ENCODE results near the gene LDB2. TPM values are rescaled to one million over a fixed set of nuclear protein-coding genes. Genes with fewer than 3 reads are reported as not detected.
"Not testable (repeated sequence)": the region's sequence is repeated elsewhere in the genome, so short reads cannot be mapped to it uniquely, and the experiment has no call there.

The LDB2 gene
- total RNA-seq, 1 donor, result under 0.01 TPM

DNA sequence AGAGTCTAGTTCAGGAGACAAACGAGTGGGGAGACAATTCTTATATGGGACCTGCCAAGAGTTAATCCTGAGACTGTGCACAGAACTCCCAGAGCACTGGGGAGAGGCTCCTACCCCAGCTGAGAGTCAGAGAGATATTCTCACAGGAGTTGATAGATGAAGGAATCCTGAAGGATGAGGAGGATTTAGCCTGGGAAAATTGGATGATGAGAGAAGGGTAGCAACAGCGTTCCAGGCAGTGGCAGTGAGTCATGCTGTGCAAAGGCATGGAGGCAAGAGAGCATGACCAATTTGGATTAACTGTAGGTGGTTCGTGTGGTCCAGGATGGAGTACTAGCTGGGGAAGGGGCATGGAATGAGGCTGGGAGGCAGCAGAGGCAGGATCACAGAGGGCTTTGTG lies 318.6 kb downstream of the LDB2 start:
- DNase-seq (ENCODE audit: low read depth in 2 of 3, low spot score in 2 of 3), result no peak

DNA sequence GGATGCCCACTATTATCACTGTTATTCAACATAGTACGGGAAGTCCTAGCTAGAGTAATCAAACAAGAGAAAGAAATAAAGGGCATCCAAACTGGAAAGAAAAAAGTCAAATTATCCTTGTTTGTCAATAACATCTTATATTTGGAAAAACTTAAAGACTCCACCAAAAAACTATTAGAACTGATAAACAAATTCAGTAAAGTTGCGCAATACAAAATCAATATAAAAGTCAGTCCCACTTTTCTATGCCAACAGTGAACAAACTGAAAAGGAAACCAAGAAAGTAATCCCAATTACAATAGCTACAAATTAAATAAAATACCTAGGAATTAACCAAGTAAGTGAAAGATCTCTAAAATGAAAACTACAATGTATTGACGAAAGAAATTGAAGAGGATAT lies 321.3 kb downstream of the LDB2 start:
- DNase-seq (ENCODE audit: low read depth in 2 of 3, low spot score in 2 of 3), result no peak

DNA sequence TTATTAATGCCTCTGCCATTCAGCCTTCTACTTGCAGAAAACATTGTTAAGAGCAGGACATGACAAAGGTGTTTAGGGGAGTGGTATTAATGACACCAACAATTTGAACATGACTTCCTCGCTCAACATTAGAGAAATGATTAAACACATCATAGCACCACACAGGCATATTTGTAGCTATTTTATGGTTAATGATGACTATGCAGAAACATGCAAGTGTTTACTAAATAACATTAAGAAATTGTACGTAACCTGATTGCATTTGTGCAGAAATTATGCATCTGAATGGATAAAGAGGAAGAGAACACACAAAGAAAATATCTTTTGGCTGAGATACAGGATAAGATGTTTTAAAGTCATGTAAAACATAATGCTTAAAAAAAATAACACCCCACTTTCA lies 323.5 kb downstream of the LDB2 start:
- no peak for DNase-seq (ENCODE audit: low read depth in 2 of 3, low spot score in 2 of 3)

DNA sequence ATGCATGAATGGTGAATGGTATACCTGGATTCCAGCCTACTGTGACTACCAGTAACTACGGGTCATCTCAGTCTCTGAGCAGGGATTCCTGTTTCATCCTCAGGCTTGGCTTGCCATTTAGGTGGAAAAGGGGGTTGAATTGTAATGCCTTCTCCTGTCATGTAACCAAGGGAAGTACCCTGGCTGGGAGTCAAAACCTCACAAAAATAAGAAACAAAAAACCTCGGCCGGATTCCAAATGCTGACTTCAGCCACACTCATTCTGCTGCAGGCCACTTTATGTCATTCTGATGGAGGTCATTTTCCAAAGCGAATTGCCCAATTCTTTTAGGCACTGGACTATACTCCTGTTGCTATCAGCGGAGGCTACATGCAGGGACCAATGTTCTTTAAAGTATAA lies 324.7 kb downstream of the LDB2 start:
- no peak for DNase-seq (ENCODE audit: low read depth in 2 of 3, low spot score in 2 of 3)

DNA sequence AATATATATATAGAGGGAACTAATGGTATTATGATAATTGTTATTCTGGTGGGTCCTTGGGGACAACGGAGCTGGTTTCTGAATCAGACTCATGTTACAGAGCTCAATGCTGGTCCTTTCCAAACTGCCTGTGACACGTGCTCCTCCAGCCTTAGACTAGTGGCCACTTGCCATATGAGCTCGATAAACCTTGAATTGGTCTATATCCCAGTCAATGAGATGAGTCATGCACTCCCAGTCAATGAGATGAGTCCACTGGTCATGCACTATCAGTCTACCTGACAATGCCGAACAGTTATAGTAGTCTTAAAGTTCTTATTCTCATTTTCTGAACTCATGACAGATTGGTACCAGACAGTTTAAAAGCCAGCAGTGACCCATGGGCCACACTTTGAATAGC lies 325.2 kb downstream of the LDB2 start:
- DNase-seq (ENCODE audit: low read depth in 2 of 3, low spot score in 2 of 3), result no peak

DNA sequence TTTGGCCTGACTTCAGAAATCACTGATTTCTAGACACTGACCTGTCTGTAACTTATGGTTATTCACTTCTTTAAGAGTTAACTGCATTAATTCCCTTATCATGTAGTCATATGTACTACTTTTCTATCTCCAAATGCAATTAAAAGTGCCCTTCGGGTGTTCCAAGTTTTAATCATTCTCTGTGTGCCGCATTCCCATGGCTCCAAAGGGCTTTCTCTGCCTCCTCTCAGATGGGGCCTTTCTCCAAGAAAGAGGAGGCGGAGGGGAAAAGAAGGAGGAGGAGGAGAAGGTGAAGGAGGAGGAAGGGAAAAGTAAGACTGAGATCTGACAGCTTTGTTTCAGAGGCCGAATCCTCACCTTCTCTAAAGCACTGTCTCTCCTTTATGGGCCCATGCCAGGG lies 325.8 kb downstream of the LDB2 start:
- no peak for DNase-seq (ENCODE audit: low read depth in 2 of 3, low spot score in 2 of 3)

DNA sequence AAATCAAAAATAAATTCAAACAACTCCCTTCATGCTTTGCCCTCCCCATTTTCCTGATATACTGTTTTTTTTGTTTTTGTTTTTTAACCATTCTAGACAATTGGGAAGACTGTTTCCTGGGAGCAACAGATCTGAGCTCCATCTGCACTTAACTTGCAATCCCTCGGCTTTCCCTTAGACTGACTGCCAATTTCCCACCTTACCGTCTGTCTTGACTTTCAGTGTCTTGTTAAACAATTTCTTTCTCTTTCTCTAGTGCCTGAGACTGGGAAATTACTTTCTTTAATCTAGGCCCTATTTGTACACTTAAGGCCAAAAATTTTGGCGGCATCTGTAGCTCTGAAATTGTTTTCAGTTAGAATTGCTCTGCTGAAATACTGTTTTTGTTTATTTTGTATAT lies 326.3 kb downstream of the LDB2 start:
- DNase-seq (ENCODE audit: low read depth in 2 of 3, low spot score in 2 of 3), result no peak

DNA sequence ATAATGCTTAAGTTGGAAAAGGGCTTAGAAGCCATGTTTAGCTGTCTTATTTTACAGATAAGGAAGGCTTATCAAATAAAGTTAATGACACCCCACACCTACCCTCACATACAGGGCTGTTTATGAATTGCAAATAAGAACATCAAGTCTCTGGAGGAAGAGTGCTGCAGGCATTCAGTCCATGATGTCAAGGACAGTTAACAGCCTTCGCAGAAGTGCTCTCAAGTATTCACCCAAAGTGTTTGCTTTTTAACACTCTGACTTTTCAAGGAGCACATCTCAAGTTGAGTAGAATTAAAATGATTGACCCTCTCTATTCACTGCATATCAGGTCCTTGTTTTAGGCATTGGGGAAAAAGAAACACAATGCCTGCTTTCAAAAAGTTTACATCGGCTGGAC lies 328.7 kb downstream of the LDB2 start:
- no peak for DNase-seq (ENCODE audit: low read depth in 2 of 3, low spot score in 2 of 3)

DNA sequence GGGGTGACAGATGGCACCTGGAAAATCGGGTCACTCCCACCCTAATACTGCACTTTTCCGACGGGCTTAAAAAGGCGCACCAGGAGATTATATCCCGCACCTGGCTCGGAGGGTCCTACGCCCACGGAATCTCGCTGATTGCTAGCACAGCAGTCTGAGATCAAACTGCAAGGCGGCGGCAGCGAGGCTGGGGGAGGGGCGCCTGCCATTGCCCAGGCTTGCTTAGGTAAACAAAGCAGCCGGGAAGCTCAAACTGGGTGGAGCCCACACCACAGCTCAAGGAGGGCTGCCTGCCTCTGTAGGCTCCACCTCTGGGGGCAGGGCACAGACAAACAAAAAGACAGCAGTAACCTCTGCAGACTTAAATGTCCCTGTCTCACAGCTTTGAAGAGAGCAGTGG lies 341.1 kb downstream of the LDB2 start:
- not testable (repeated sequence) for DNase-seq (ENCODE audit: low read depth in 2 of 3, low spot score in 2 of 3)

DNA sequence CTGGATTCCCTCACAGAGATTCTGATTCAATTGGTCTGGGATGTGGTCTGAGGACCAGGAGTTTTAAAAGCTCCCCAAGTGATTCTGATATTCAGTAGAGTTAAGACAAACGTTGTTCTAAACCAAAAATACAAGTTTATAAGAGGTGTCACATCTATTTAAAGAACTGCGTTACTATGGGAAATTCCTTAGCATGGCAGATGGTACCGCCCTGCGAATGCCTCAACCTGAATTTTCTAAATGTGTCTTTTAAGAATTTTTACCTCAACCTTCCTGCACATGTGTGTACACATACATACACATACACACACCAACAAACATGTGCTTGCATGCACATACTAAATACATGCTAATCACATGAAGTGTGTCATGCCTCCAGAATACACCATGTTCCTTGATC lies 343.3 kb downstream of the LDB2 start:
- DNase-seq (ENCODE audit: low read depth in 2 of 3, low spot score in 2 of 3), result no peak

DNA sequence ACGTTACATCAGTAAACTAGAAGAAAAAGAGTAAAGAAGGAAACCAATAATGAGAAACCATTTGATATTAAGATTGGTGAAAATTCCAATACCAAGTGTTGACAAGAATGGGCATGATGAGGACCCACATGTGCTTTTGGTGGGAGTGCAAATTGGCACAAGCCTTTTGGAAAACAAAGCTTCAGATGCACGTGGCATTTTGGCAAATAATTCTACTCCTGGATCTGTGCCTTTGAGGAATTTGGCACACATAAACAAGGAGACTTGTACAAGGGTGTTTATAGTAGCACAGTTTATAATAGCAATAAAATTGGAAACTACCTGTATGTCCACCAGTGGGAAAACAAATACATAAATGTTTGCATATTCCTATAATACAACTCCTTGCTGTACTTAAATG lies 347.9 kb downstream of the LDB2 start:
- DNase-seq (ENCODE audit: low read depth in 2 of 3, low spot score in 2 of 3), result no peak

DNA sequence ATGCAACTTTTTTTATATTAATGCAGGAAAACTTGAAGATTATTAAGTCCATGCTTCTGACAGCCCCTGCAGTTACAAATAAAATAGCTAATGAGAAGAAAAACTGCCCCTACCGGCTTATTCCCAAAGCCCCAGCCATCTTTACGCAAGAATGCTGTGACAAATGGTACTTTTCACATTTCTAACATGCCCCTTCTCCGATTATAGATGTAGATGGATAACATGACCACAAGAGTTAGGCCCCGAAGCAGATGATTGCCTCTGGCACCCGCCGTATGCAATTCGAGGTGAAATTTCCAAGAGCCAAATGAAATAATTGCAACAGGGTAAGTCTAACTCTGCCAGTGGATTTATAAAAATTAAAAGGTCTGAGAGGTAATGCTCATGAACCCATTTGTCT lies 352.8 kb downstream of the LDB2 start:
- no peak for DNase-seq (ENCODE audit: low read depth in 2 of 3, low spot score in 2 of 3)

DNA sequence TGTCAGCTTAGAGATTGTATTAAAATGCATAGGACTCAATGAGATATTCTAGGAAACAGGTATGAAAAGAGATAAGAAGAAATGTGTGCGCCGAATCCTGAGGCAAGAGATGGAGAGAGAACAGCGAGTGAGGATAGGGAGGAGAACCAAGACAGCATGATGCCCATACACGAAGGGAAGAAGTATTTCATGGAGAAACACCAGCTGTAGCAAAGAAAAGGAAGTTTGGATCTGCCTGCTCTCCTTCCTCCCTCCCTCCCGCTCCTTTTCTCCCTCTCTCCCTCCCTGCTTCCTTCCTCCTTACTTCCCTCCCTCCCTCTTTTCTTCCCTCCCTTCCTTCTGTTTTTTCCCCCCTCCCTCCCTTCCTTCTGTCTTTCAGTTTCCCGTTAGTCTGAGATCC lies 353.6 kb downstream of the LDB2 start:
- no peak for DNase-seq (ENCODE audit: low read depth in 2 of 3, low spot score in 2 of 3)

DNA sequence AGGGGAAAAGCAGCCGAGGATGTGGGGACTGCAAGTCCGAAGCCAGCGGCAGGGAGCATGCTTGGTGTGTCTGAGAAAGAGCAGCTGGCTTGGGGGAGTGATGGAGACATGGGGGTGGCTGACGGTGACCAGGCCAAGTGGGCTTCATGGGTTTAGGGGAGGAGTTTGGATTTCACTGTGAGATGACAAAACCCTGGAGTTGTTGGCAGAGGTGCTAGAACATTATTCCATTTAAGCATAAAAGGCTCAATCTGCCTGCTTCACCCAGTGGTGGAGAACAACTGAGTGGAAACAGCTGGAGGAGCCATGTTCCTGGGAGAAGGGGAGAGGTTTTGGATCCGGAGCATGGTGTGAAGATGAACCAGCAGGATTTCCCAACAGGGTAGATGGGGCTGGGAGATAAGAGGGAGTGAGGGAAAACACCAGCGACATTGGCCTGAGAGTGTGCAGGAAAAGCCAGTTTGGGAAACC lies 354.2 kb downstream of the LDB2 start:
- no peak for DNase-seq (ENCODE audit: low read depth in 2 of 3, low spot score in 2 of 3)

DNA sequence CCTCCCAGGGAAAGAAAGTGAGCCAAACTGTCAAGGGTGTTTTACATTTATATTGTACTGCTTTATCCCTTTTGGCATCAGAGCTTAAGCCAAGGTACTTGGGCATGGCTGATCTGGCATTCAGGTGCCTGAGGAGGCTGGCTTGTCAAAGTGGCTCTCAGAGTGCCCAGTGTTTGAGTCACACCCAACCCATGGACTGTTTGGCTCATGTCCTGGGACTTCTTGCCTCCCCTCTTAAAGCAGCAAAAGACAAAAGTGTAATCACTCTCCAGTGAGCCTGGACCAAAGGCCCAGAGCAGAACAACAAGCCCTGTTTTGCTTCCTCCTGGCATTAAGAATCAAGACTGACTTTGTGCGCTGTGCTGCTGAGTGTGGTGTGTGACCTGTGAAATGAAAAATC lies 360.5 kb downstream of the LDB2 start:
- no peak for DNase-seq (ENCODE audit: low read depth in 2 of 3, low spot score in 2 of 3)

DNA sequence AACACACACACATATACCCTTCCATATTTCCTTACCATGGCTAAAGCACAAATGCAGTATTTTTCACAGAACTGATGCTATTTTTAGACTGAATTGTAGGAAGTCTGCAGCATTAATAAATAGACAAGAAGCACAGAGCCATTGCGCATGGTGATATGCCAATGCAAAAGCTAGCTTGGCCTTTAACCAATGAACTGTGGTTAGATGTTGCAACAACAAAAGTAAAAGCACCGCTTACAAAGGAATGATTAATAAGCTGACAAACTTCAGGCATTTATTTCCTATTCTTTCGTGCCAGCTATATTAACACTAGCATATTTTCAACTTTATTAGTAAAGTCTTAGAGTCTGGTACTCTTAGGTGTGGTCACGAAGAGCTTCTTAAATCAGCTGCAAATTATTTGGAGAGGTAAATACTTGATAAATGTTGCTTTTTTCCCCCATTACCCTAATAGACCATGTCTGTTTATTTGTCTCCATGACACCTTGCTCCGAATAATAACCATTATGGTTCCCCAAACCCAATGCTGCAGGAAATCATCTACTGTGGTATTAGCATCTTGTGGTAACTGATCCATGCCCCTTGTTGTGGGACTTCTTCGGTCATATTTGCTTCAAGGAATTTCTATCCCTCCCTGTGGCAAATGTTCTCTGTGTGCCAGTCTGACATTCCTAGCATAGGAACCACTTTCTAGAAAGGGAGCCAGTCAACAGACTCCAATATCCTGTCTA lies 366.0 kb downstream of the LDB2 start:
- peak in 2 of 3 donors; percentile 18 to 70 for DNase-seq (ENCODE audit: low read depth in 2 of 3, low spot score in 2 of 3)

DNA sequence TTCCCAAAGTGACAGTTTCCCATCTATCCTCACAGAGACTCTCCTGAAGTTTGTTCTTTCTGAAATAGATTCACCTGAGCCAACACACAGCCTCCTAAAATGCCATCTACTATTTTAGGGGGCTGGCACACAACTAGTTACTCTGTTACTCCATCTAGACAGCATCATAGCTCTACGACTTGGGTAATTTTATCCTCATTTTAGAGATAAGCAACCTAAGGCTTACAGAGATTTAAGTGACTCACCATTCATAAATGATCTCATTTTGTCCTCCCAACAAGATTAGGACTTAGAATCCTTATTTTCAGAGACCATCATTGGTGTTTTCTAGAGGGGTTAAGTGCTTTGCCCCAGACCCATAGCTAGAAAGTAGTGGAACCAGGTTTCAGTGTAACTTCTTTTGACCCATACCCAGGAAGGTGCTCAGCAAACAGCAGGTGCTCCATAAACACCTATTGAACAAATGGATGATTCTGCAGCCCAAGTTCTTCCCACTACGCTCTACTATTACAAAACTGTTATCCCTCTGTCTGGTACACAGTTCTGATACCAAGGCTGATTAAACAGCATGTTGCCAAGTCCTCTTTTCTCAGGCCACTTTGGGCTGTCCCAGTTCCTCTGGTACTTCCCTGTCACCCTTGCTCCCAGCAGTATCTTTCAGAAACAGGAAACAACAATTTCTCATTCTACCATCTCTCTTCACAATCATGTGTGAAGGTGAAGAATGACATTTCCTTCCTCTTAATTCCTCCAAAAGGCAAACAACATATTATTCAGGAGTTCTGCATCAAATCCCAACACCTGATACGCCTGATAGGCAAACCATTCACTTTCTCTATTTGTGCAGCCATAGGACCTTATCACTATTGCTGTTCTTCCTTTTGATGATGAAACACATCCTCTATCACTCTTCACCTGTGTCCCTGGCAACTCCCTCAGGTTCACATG lies 367.5 kb downstream of the LDB2 start:
- peak in 1 of 3 donors; percentile 1 for DNase-seq (ENCODE audit: low read depth in 2 of 3, low spot score in 2 of 3)

DNA sequence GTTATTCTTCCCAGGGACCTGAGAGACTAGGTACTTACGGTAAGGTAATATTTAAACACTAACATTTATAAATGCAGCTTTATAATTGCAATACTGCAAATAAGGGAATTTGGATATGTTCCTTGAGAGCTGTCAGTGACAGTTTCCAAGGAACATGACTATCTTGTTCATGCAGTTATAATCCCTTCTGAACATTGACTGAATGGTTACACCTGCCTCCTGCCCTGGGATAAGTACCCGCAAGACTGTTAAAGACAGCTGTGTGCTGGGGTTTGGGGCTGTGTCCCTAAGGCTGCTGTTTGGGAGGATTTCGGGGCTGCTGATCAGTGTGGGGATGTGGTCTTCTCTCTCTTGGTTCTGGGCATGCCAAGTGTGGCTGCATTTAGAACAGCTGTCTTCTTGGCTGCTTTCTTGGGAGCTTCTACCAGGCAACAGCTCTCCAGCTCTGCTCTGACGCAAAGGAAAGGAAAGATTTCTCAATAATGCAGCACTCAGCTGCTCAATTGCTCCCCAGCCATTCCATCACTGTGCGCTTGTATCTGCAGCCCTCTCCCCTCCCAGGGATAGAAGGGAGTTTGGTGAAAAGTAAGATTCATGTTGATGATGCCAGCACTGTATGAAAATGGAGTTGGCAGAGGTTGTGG lies 373.4 kb downstream of the LDB2 start:
- no peak for DNase-seq (ENCODE audit: low read depth in 2 of 3, low spot score in 2 of 3)

DNA sequence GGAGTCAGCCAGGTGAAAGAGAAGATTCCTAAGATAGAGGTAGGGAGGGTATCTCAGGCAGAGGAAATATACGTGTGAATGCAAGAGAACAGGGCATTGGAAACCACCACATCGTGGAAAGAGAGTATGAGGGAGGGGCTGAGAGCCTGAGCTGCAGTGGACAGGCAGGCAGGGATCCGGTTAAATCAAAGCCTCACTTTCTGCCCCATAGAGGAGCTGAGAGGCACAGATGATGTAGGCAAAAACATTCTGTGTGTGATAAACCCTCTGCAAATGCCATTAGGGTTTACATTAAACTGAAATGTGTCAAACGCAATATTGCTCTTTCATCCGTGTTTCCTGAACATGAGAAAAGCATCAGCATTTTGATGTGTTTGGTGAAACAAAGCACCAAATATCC lies 374.0 kb downstream of the LDB2 start:
- DNase-seq (ENCODE audit: low read depth in 2 of 3, low spot score in 2 of 3), result no peak

DNA sequence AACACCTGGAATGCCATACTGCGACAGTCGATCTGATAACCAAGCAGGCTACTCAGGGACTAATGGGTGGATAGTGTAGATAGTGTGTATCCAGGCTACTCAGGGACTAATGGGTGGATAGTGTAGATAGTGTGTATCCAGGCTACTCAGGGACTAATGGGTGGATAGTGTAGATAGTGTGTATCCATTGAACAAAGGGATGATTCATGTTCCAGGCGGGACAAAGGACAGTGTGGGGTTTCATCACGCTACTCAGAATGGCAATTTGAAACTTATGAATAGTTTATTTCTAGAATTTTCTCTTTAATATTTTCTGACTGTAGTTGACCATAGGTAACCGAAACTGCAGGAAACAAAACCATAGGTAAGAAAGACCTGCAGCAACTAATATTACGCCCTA lies 374.9 kb downstream of the LDB2 start:
- DNase-seq (ENCODE audit: low read depth in 2 of 3, low spot score in 2 of 3), result not testable (repeated sequence)

DNA sequence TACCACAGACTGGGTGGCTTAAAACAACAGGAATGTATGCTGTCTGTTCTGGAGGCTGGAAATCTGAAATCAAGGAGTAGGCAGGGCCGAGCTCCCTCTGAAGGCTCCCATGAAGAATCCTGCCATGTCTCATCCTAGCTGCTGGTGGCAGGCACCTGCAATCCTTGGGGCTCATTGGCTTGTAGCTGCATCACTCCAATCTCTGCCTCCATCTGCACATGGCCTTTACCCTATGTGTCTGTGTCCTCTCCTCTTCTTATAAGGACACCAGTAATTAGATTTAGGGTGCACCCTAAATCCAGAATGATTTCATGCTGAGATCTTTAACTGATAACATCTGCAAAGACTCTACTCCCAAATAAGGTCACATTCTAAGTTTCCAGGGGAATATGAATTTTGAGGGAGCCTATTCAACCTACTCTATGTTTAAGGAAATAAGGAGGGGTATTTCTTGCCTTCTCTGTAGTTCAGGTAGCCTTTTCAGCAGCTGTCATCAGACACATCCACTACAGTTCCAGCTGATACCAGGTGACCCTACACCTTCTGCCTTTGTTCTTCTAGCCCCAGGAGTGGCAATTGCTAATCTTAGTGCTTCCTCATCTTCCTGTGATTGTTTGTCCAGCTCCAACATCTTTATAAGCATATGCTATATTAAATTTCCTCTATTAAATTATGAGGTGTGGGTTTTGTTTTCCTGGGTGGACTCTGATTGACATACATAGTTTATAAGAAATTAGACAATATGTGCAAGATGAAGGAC lies 377.1 kb downstream of the LDB2 start:
- no peak for DNase-seq (ENCODE audit: low read depth in 2 of 3, low spot score in 2 of 3)
